ENCODE measurements around the gene MEGF6.

MEGF6 gene

GRCh38 chr1:3497521-3497920 is 113.8 kb downstream of the MEGF6 start:
- TF ChIP-seq POLR2AphosphoS5 (IDR thresholded peaks at IDR 0.05; ENCODE audit: borderline replicate concordance, low read depth, low read length) (no peak), FOXP2 (optimal IDR thresholded peaks at IDR 0.05; ENCODE audit: control extremely low read depth, extremely low read length, insufficient read depth) (no peak)
- Histone ChIP-seq H3K27ac (no peak overlapping the region), H3K9me3 (ENCODE audit: low read depth, low read length) (no peaks in the 10 kb centered on the region), H3K4me3 (no peak overlapping the region), H3K9ac (ENCODE audit: insufficient read length) (no peak overlapping the region), H3K36me3 (ENCODE audit: insufficient read depth, low read length) (no peaks in the 10 kb centered on the region)
- DNase-seq (ENCODE audit: low read depth, low spot score): no peak

GRCh38 chr1:3496916-3497315 is 114.4 kb downstream of the MEGF6 start:
- Histone ChIP-seq H3K9me3 (ENCODE audit: low read depth, low read length) (no peaks in the 10 kb centered on the region), H3K4me3 (no peak overlapping the region), H3K9ac (ENCODE audit: insufficient read length) (no peak overlapping the region), H3K36me3 (ENCODE audit: insufficient read depth, low read length) (no peaks in the 10 kb centered on the region), H3K27ac (no peak overlapping the region)
- TF ChIP-seq FOXP2 (optimal IDR thresholded peaks at IDR 0.05; ENCODE audit: control extremely low read depth, extremely low read length, insufficient read depth) (no peak), EZH2 (IDR thresholded peaks at IDR 0.05) (no peak), POLR2AphosphoS5 (IDR thresholded peaks at IDR 0.05; ENCODE audit: borderline replicate concordance, low read depth, low read length) (no peak)
- no peak for DNase-seq (ENCODE audit: low read depth, low spot score)

DNA sequence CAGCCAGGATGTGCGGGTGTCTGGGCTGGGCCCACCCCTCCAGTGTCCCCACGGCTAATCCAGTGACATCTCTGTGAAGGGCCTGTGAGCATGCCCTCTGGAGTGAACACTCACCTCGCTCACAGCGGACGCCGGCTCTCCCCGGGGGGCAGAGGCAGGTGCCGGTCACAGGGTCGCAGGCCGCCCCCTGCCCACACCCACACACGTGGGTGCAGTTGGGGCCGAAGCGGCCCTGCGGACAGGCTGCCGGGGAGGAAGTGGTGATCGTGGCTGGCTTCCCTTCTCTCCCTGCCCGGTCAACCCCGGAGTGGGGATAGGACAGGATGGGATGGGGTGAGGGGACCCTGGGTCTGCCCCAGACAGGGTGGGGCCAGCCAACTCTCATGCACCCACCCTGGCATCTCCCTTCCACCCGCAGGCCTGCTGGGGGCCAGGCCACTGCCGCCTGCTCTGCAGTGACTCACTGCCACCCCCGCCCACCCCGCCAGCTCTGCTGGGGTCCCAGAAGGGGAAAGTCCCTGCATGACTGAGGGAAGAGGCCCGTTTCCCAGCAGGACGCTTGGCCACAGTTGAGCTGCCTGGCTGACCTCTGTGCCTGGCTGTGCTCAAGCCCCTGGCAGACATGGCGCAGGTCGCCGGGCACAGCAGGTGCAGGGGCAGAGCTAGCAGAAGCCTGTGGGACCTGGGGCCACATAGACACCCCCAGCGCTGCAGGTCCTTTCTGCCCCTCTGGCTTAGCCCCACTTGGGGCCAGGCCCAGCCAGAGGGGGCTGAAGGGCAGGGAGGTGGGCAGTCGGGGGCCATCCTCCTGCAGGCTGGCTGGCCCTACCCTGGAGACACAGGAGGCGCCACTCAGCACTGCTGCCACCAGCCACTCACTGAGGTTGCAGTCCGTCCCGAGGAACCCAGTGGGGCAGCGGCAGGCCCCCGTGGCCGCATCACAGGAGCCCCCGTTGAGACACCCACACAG is 115.2 kb downstream of the MEGF6 start:
- no peak for TF ChIP-seq EZH2 (IDR thresholded peaks at IDR 0.05)
- no peak for TF ChIP-seq POLR2AphosphoS5 (IDR thresholded peaks at IDR 0.05; ENCODE audit: borderline replicate concordance, low read depth, low read length)
- no peak for TF ChIP-seq FOXP2 (optimal IDR thresholded peaks at IDR 0.05; ENCODE audit: control extremely low read depth, extremely low read length, insufficient read depth)
- H3K4me3 ChIP-seq: no peak overlapping the region
- H3K27ac ChIP-seq: no peak overlapping the region
- H3K36me3 ChIP-seq (ENCODE audit: insufficient read depth, low read length): no peaks in the 10 kb centered on the region
- no peak for DNase-seq (ENCODE audit: low read depth, low spot score)
- no peaks in the 10 kb centered on the region for H3K9me3 ChIP-seq (ENCODE audit: low read depth, low read length)
- H3K9ac ChIP-seq (ENCODE audit: insufficient read length): no peak overlapping the region

DNA sequence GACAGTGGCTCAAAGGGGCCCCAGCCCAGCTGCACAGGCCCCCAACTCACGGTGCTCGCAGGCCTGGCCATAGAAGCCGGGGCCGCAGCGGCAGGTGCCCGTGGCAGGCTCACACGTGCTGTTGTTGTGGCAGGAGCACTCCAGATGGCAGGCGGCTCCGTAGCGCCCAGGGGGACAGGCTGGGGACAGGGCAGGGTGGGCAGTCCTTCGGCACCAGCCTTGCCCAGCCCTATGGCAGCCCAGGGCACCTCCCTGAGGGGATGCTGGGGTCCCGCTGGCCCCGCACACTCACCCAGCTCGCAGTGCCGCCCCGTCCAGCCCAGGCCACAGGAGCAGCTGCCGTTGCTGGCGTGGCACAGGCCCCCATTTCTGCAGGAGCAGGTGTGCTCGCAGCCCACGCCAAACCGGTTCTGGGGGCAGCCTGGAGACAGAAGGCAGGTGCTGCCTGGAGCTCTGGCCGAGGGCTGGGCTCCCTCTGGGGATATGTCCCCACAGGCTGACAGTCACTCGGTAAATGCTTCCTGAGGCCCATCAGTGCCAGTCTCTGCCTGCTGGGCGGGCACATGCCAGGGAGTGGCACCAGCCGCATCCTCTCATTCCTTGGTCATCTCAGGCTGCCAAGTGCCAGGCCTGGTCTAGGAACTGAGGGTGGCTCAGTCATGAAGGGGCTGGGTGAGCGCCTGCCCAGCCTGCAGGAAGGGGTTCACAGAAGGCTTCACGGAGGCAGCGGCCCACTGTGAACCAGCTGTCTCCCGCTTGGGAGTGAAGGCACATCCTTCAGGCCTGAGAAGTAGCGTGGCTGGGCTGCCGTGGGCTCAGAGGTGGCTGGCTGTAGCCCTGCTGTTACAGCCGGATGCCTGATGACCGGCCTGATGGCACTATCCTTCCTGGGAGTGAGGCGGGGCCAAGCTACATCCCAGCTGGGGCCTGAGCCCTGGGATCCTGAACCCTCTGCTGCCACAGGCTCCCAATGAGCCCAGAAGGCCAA is 116.7 kb downstream of the MEGF6 start:
- no peak for TF ChIP-seq POLR2AphosphoS5 (IDR thresholded peaks at IDR 0.05; ENCODE audit: borderline replicate concordance, low read depth, low read length)
- no peak for TF ChIP-seq EZH2 (IDR thresholded peaks at IDR 0.05)
- TF ChIP-seq FOXP2 (optimal IDR thresholded peaks at IDR 0.05; ENCODE audit: control extremely low read depth, extremely low read length, insufficient read depth): no peak
- no peak overlapping the region for H3K27ac ChIP-seq
- H3K4me3 ChIP-seq: no peak overlapping the region
- H3K9ac ChIP-seq (ENCODE audit: insufficient read length): no peak overlapping the region
- DNase-seq (ENCODE audit: low read depth, low spot score): no peak
- H3K9me3 ChIP-seq (ENCODE audit: low read depth, low read length): no peaks in the 10 kb centered on the region
- no peaks in the 10 kb centered on the region for H3K36me3 ChIP-seq (ENCODE audit: insufficient read depth, low read length)

DNA sequence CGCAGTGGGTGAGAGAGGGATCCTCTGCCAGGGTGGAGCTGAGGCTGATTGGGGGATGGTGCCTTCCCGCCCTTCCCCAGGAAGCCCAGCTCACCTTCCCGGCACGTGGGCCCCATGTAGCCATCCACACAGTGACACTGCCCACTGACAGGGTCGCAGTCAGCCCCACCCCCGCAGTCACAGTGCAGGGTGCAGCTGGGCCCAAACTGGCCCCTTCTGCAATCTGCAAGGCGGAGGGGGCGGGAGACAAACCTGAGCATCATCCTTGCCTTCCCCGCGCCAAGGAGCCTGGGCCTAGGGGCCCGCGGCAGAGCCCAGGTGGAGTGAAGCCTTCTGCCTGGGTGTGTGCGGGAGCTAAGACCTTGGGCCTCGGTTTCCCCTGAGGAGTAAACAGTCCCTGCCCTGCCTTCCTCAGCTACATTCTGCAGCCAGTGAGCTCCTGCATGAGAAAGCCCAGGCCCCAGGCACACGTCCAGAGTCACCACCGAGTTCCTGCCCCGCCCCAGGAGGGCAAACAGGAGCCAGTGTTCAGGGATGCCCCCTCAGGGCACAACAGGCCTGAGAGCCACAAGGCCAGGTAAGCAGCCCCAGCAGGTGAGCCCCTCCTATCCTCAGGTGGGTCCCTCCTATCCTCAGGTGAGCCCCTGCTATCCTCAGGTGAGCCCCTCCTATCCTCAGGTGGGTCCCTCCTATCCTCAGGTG is 118.6 kb downstream of the MEGF6 start:
- H3K4me3 ChIP-seq: no peak overlapping the region
- H3K9me3 ChIP-seq (ENCODE audit: low read depth, low read length): no peaks in the 10 kb centered on the region
- TF ChIP-seq POLR2AphosphoS5 (IDR thresholded peaks at IDR 0.05; ENCODE audit: borderline replicate concordance, low read depth, low read length) (no peak), EZH2 (IDR thresholded peaks at IDR 0.05) (no peak), FOXP2 (optimal IDR thresholded peaks at IDR 0.05; ENCODE audit: control extremely low read depth, extremely low read length, insufficient read depth) (no peak)
- no peak overlapping the region for H3K9ac ChIP-seq (ENCODE audit: insufficient read length)
- DNase-seq (ENCODE audit: low read depth, low spot score): no peak
- H3K36me3 ChIP-seq (ENCODE audit: insufficient read depth, low read length): no peaks in the 10 kb centered on the region
- no peak overlapping the region for H3K27ac ChIP-seq

DNA sequence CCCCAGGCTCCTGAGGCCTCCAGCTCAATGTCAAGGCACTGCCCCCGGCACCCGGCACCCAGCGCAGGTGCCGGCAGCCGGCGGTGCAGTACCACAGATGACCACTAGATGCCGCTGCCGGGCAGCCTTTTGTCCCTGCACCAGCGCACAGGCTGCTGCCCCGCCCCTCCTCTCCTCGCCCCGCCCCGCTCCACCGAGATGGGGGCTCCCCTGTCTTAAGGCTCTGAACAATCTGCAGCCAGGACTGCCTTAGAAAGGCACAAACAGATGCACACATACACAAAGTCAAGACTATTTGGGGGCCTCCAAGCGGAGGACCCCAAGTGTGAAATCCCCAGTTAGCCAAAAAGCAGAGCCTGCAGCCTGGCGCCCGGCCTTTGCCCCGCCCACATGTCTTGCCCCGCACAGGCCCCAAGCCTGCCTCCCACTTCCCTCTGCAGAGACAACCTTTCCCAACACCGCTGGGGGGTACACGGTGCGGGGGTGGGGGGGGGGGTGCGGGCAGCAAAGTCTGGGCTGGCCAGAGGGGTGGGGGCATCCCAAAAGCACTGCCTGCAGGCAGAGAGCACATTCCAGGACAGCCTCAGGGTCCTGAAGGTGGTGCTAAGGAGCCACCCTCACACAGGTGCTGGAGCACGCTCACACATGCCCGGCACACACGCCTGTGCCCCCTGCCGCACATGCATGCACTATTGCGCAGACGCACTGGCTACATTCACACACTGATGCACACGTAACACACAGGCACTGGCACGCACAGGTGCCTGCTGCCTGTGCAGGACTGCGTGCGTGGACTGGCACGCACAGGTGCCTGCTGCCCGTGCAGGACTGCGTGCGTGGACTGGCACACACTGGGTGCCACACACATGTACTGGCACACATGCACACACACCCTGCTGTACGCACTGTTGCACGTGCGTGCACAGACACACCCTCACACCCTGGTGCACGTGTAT is 119.7 kb downstream of the MEGF6 start:
- Histone ChIP-seq H3K9ac (ENCODE audit: insufficient read length) (no peak overlapping the region), H3K4me3 (peak overlapping the region; percentile 39), H3K9me3 (ENCODE audit: low read depth, low read length) (no peaks in the 10 kb centered on the region), H3K27ac (no peak overlapping the region), H3K36me3 (ENCODE audit: insufficient read depth, low read length) (no peaks in the 10 kb centered on the region)
- no peak for TF ChIP-seq EZH2 (IDR thresholded peaks at IDR 0.05)
- no peak for TF ChIP-seq FOXP2 (optimal IDR thresholded peaks at IDR 0.05; ENCODE audit: control extremely low read depth, extremely low read length, insufficient read depth)
- no peak for TF ChIP-seq POLR2AphosphoS5 (IDR thresholded peaks at IDR 0.05; ENCODE audit: borderline replicate concordance, low read depth, low read length)
- DNase-seq (ENCODE audit: low read depth, low spot score): no peak
